Prostate gland (tissue), 2 donors: Measurements from ENCODE around the gene SHISA8.

Experiments used
- POLR2A ChIP-seq: fragments of 450-650 bp; IDR thresholded peaks from one replicate; pipeline ENCODE4 v1.6.1; 2016; ENCODE audit warnings: antibody characterized with exemption, mild to moderate bottlenecking
- POLR2AphosphoS5 ChIP-seq: sonication (generic); formaldehyde crosslinking; IDR thresholded peaks from one replicate; pipeline ENCODE4 v1.6.1; 2017; ENCODE audit warnings: antibody characterized with exemption
- TF ChIP-seq, protein P1 (sequence below), 4 experiments: fragments of 200-600 bp in 2 of 4; fragments of 450-650 bp in 2 of 4; sonication (generic) in 2 of 4; IDR thresholded peaks; 1 replicate in 3 of 4; 2 replicates in 1 of 4; pipeline ENCODE4 v1.5.1; 2016 to 2019; ENCODE audit warnings: antibody characterized with exemption in 4 of 4, mild to moderate bottlenecking in 2 of 4, moderate library complexity in 2 of 4

DNA sequence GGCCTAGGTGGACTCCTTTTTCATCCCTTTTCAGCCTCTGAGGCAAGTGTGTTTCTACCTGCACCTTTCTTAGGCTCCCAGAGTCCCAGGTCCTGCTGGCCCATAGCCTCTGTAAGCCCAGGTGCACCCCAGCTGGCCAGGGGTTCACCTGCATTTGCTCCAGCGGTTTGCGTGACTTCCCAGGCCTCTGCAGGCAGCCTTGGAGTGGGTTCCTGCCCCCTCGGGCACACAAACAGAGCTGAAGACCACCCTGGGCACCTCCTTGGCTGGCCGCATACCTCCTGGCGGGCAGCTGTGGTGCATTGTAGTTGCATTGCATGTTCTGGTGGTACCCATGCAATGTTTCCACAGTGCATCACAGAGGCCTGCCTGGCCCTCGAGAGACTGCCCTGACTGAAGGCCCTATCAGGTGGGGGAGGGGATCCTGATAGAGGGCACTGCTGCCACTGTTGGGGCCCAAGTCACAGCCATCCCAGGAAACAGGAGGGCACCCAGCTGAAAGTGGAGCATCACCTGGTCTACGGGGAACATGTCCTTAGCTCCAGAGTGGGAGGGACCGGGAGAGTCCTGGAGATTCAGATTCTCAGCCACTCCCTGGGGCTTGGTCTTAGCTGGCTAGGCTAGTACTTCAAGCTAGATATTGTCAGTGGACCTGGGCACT is 14.1 kb downstream of the SHISA8 start:
- TF ChIP-seq, protein P1, sequence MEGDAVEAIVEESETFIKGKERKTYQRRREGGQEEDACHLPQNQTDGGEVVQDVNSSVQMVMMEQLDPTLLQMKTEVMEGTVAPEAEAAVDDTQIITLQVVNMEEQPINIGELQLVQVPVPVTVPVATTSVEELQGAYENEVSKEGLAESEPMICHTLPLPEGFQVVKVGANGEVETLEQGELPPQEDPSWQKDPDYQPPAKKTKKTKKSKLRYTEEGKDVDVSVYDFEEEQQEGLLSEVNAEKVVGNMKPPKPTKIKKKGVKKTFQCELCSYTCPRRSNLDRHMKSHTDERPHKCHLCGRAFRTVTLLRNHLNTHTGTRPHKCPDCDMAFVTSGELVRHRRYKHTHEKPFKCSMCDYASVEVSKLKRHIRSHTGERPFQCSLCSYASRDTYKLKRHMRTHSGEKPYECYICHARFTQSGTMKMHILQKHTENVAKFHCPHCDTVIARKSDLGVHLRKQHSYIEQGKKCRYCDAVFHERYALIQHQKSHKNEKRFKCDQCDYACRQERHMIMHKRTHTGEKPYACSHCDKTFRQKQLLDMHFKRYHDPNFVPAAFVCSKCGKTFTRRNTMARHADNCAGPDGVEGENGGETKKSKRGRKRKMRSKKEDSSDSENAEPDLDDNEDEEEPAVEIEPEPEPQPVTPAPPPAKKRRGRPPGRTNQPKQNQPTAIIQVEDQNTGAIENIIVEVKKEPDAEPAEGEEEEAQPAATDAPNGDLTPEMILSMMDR (IDR thresholded peaks at IDR 0.05), result no peak
- no peak for TF ChIP-seq POLR2AphosphoS5
- TF ChIP-seq POLR2A, result no peak
